HG02884 (cell line): Measurements from ENCODE around the gene MRPL44.

Experiments used
- ATAC-seq: cut with Tn5 transposase; IDR thresholded peaks from one replicate; pipeline ENCODE4 v1.9.1; 2021; ENCODE audit warnings: mild to moderate bottlenecking, moderate library complexity; ENCODE audit not compliant: unreplicated experiment

Gene MRPL44

DNA sequence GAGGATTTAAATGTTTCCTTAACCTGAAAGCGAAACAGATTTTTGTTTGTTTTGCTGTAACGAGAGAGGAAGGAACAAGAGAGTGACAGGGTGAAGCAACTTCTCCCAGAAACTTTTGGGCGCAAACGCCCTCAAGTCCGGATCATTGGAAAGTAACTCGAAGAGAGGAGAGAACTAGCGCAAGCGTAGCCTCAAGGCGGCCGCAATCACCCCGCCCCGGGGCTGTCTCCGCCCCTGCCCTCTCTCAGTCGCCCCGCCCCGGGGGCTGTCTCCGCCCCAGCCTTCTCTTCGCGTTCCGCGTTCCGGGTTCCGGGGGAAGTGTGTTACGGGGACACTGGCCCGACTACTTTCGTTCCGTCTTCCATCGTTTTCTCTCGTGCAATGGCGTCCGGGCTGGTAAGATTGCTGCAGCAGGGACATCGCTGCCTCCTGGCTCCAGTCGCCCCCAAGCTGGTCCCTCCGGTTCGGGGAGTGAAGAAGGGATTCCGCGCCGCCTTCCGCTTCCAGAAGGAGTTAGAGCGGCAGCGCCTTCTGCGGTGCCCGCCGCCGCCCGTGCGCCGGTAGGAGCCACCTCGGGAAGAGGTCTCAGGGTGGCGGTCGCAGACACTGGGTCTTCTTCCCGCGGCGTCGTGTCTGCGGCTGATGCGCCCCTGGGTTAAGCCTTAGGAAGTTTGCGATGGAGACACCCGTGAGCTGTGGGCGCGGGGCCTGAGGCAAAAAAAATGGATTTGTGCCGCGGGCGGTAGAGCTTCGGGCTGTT lies at the start of gene MRPL44:
TSS of gene MRPL44 (plus strand) at position 372 of the 760 bp plus-strand sequence. CDS start at position 382, 10 bp downstream.
- peak; percentile 84 for ATAC-seq

DNA sequence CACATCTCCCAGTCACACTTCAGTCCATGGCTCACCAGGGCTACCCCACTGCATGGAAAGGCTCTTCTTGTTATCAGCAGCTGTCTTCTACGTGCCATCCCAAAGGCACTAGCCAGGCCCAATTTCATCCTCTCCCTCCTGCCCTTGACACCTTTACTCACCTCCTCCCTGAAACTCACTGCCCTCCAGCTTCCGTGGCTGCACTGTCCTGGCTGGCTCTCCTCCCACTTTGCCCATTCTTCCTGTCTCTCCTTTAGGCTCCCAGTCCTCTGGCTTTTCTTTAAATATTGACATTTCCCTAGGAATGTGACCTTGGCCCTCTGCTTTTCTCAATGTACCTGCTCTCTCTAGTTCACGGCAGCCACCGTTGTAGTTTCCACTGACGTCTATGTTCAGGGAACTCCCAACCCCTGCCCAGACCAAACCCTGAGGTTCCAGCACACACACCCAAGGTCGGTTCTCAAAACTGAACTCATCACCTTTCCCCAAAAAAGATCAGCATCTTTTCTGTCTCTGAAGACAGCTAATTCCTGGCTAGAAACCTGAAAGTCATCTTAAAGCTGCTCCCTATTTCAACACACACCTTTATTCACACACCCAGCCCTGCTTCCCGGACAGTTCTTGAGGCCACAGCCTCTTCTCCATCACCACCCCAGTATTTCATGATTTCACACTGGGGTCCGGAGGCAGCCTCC lies 48.8 kb upstream of the MRPL44 start:
- no peak for ATAC-seq

DNA sequence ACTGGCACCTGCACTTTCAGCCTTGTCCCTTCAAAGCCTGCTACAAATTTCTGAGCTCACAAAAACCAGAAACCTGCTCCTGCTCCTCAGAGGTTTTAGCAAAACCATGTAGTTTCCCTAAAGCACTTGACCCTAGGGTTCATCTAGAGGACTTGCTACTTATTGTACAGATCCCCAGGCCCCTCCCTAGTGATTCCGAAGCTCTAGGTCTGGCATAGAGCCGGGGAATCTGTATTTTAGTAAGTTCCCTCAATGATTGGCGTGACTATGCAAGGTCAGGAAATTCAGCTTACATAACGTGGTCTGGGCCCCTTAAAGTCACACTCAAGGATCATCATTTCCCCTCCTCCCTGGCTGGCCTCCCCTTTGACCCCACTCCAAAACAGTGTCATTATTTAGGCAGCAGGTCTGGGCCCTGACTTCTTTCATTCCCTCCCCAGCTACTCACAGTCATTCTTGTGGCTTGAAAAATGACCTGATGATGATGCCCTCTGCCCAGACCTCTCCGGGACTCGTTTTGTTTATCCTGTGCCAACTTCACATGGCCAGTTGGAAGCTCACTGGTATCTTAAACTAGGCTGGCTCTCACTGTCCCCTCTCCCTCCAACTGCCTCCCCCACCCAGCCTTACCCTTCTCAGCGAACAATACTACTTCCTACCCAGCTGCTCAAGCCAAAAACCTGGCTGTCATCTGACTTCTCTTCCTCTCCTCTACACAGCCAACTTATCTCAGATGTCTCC lies 48.1 kb upstream of the MRPL44 start:
- ATAC-seq, result no peak

DNA sequence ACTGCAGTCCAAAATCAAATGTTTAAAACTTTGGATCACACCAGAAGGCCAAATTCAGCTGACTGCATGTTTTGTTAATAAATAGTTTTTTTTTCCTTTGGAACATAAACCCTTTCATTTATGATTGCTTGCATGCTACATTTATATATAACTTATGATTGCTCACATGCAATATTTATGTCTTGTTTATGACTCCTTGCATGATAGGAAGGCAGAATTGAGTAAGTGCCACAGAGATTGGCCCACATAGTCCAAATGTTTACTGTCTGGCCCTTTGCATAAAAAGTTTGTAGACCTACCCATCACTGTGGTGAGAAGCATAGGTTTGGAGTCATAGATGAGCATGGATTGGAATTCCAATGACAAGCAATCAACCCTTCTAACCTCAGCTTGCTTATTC lies 42.9 kb upstream of the MRPL44 start:
- no peak for ATAC-seq

DNA sequence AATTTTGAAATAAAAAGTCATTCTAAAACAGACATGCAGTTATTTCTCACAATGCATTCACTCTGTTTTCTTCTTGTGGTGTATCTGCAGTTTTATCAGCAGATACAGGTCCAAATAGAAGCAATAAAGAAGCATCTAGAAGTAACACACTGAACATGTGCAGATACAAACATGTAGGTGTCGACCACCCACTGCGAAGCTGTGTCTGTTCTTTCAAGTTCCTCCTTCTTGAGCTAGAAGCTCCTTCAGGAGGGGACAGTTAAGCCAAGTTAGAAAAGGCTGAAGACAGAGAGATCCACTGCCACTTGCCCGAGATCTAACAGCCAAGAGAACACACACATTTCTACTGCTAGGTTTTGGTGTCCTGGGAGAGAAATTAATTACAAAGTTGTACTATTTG lies 42.2 kb upstream of the MRPL44 start:
- ATAC-seq, result no peak

DNA sequence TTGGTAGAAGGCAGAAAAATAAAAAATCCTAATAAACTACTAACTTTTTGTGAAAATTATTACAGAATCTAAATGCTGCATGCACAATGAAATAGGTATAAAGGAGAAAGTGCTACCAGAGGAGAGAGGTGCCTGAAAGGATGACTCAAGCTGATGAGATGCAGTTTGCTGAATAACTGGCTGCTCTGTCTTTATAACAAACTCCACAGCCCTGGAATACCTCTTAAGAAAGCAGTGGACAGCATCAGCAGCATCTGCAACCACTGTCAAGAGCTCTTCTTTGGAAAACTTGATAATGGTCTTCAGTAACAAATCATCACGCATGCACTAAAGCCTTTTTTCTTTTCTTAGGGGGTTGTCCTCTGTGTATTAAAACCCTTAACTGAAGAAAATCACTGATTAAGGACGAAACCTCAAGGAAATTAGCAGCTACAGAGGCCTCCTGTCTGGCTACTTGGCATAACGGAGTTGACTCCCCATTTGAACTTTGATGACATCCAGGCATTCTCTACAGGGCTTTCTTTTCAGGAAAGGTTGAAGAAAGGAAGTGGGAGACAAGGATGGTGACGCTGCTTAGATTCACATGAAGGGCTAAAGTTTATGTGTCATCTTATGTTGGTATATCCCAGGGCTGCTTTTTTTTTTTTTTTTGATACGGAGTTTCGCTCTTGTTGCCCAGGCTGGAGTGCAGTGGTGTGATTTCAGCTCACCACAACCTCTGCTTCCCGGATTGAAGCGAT lies 40.9 kb upstream of the MRPL44 start:
- no peak for ATAC-seq

DNA sequence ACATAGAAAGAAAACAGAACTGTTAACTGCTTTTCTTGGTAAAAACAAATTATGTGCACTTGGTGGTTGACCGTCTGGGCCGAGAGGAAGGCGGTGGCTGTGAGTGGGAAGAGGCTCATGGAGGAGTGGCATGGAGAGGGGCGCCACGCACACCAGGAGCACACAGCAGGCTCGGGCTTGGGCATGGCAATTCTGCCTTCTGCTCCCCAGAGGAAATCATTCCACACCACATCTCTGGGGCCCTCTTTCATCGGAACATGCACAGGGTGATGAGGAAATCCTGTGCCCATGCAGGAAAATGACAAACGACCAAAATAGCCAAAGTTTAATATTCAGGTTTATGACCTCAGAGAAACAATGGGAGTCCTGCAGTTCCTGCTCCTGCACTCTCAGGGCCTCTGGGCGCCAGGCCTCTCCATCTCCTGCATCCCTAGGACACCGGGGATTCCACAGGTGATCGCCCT lies 38.6 kb upstream of the MRPL44 start:
- no peak for ATAC-seq

DNA sequence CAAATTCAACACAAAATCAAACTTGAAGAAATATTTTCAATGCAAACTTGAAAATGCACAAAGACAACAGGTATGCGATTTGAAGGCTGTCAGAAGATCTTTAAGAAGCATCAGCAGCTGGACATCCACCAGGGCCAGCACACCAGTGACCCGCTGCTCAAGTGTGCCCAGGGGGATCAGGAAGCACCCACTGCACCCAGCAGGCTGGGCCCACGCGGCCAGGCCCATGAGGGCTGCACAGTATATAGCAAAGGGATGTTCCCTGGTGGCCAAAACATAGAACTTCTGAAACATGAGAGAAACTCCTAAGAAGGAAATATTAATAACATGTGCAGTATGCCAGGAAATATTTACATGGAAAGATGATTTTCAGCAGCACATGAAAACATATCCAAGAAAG lies 37.2 kb upstream of the MRPL44 start:
- ATAC-seq, result no peak

DNA sequence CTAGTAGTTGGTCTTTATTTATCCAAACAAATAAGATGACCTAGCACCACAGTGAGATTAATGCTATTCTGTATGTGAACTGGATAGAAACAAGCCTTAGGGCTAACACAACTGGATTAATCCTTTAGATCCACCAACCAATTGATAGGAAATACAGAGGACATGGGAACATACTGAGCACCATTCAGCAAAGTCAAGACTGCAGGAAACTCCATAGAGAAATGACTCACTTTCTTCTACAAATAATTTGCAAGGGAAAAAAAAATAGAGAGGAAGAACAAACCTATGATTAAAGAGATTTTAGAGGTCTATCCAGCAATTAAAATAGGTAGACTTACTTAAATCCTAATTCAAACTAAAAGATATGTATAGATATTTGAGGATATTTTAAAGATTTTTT lies 36.1 kb upstream of the MRPL44 start:
- no peak for ATAC-seq

DNA sequence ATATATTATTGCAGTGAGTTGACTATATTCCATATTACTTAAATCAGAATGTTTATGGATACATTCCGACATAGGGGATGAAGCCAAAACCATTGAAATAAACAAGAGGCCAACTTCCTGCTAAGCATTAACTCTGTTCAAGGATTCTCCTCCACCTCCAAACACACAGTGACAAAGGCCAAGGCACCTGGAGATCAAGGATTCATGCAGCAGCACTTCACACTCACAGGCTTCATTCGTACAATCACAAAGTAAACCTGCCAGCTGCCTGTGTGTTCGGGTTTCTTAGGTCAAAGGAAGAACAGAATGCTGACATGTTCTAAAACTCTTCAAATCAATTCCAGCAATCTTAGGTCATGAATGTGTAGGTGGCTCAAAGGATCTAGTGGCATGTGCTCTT lies 35.0 kb upstream of the MRPL44 start:
- ATAC-seq, result no peak

DNA sequence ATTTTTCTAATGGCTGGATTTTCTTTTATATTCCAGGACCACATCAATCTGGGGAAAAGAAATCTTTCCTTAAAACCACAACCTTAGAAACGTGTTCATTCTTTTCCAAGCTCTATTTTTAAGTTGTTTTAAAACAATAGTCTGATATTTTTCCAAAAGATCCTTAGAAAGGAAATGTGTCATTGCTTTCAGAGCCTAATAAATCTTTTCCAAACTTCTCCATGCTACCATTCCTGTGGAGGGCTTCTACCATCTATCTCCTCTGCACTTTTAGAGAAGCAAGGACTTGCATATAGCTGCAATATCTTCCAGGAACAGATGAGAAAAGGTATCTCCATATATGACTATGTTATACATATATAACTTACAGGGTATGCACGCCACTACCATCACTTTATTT lies 33.3 kb upstream of the MRPL44 start:
- ATAC-seq, result no peak

DNA sequence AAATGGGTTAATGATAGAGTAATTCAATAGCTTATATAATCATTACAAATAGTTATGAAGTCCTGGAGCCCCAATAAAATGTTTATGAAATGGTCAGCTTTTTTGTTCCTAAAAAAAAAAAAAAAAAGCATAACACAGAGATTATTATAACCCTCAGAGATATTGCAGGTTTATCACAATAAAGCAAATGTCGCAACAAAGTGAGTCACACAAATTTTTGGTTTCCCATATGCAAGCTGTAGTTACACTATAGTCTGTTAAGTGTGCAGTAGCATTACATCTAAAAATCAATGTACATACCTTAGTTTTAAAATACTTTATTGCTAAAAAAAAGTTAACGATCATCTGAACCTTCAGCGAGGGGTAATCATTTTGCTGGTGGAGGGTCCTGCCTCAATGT lies 32.2 kb upstream of the MRPL44 start:
- ATAC-seq, result no peak

DNA sequence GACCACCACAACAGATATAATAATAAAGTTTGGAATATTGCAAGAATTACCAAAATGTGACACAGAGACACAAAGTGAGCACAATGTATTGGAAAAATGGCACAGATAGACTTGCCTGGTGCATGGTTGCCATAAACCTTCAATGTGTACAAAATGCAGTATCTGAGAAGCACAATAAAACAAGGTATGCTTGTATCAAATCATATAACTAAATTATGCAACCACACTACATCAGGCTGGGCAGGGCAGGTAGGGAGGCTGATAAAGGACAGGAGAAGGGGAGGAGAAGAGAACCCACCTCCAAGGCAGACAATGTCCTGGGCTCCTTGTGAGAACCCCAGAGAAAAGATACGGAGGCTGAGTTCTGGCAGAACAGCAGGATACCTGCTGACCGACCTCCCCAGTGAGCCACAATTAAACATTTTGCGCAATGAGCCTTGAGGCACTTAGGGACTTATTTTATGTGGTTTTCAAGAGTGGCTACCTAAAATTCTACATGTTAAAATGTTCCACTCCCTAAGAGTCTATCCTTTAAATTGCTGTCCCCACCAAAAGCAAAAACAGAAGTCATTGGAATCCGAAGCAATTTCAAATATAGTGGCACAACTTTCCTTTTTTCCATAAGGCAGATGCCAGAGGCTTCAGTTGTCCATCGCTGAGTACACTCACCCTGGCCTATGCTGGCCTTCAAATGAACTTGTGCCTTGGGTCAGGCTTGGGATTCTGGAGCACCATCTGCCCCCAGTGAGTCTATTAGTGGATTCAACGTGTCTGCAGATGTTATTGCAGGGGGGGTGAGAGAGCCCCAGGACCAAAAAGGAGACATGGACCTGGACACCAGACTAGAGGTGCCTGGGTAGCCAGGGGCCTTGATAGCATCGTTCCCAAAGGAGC lies 28.9 kb upstream of the MRPL44 start:
- ATAC-seq, result no peak

DNA sequence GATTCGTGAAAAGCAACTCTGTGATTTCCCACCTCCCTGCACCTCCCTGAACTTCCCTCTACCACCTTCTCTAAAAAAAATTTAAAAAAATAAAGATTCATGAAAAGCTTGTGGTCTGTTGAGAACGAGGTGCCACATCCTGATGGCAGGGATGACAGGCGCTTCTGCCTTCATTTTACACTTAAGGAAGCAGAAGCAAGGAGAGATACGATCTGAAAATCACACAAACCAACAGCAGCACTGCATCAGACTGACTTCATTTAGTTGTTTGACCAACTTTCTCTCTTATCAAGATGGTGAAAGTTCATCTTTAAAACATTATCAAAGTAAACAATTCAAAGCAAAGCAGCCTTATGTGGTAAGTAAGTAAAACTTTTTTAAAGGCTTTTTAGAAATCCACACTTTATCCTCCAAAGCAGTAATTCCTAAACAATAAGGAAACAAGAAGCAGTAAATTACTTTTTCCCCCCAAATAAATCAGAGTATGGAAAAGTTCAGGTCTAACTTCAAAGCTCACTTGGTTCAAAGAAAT lies 27.6 kb upstream of the MRPL44 start:
- ATAC-seq, result no peak

DNA sequence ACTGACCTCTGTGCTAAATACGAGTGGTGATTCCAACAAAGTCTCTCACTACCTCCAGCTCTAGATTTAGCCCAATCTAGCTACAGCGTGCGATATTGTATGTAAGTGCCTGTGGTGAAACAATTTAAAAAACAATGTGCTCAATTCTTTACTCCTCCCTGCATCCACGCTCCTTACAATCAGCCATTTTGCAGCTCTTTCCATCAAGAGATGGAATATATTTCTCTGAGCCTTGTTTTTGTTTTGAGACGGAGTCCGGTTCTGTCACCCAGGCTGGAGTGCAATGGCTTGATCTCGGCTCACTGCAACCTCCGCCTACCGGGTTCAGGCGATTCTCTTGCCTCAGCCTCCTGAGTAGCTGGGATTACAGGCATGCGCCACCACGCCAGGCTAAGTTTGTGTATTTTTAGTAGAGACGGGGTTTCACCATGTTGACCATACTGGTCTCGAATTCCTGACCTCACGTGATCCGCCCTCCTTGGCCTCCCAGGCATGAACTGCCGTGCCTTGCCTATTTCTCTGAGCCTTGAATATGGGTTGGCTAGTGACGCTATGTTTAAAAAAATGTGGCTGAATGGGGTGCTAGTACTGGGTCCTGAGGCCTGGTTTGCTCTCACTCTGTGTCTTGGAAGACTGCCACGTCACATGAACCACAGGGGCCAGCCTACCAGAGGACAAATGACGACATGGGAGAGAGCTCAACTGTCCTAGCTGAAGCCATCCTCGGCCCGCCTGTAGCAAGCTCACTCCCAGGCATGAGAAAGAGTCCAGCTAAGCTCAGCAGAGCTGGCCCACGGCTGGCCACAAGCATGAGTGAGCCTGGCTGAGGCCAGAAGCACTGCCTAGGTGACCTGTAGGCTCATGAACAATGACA lies 26.9 kb upstream of the MRPL44 start:
- ATAC-seq, result no peak

DNA sequence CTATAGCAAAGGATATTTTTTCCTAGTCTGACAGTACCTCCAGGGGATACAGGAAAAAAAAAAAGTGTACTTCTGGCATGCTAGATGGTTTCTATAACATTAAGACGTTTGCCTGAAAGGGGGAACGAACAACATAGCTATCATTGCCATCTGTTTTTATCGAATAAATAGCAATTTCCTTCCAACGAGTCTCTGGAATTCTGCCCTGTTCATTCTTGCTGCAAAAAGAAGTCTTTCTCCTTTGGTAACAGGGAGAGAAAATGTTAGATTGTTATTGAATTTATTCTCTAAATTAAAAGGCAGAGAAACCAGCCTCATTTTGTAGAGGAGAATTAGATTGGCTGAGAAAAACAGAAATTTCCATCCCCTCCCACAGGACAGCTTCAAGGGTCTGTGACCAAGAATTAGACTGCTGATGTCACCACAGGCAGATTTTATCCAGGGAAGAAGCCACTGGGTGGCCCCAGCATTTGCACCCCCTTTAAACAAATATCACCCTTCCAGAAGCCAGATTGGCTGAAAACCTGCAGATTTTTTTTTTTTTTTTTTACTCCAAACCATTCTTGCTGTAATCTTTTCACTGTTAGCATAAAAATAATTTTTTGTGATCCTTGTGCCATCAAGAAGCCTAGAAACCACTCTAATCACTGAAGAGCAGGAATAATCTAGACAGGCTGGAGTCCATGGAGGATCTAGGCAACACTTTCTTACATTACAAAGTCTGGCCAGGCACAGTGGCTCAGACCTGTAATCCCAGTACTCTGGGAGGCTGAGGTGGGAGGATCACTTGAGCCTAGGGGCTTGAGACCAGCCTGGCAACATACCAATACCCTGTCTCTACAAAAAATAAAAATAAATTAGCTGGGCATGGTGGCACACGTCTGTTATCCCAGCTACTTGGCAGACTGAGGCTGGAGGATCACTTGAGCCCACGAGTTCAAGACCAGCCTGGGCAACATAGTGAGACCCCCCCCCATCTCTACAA lies 24.2 kb upstream of the MRPL44 start:
- no peak for ATAC-seq

DNA sequence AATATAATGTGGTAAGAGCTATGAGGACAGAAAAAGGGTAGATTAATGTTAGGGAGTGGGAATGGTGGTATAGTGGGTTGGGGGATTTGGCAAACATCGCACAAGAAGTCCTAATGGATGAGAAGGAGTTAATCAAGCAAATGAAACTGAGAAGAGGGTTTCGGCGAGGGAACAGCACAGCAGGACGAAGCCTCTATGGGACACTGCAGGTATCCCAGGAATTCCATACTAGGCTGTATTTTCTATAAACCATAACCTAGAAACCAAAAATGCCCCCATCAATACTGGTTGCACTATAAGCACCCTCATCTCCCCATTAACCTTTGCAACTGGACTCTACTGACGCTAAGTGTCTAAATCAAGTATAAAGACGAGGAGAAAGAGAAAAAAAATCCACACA lies 22.4 kb upstream of the MRPL44 start:
- no peak for ATAC-seq
